PFSK-1 (cell line): Measurements from ENCODE around the gene ZBTB25.

ENCODE experiments used
- POLR2AphosphoS5 ChIP-seq: IDR thresholded peaks from 2 replicates; pipeline ENCODE4 v1.6.1; 2012; ENCODE audit warnings: low read depth, mild to moderate bottlenecking, control low read depth, low read length, moderate library complexity
- SIN3A ChIP-seq: IDR thresholded peaks from 2 replicates; pipeline ENCODE4 v1.6.1; 2012; ENCODE audit warnings: mild to moderate bottlenecking, low read length, moderate library complexity, borderline replicate concordance; ENCODE audit not compliant: insufficient read depth
- TAF1 ChIP-seq: IDR thresholded peaks from 2 replicates; pipeline ENCODE4 v1.6.1; 2012; ENCODE audit warnings: low read length, control low read depth, borderline replicate concordance; ENCODE audit not compliant: insufficient read depth
- TF ChIP-seq, protein P1 (sequence below), 2 experiments: IDR thresholded peaks; 2 replicates each; pipeline versions ENCODE4 v1.6.1 to v1.8.0; 2011 to 2012; ENCODE audit warnings: low read depth in 2 of 2, low read length in 2 of 2, control low read depth in 1 of 2, inconsistent platforms in 1 of 2, mild to moderate bottlenecking in 1 of 2, moderate library complexity in 1 of 2; ENCODE audit not compliant: insufficient read depth in 1 of 2

DNA sequence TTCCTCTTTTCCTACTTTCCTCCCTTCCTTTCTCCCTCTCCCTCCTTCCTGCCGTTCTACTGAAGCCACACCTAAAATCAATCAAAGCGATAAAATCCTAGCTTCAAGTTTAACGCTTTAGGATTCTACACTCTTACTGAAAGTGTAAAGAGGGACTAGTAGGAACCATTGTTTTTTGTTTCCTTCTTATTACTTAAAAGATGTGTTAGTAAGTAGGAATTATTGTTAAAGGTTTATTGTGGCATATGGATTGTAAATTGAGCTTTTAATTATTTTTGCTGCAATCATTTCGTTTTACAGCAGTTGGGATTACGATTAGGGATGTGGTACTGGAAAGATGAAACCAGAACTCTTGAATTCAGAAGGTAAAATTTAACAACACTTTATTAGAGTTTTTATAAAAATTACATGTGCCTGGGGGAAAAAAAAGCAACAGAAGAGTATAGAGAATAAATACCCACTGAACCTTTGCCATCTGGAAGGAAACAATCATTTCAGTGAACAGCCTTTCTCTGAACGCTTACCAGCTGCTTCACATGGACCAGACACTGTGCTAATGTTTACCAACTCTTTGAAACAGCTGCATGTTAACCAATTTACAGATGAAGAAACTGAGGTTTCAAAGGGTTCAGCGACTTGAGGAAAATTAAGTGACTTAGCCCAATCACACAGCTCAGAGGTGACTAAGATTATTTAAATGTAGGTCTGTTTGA is 47.1 kb upstream of the ZBTB25 start:
- no peak for TF ChIP-seq POLR2AphosphoS5
- TF ChIP-seq, protein P1, sequence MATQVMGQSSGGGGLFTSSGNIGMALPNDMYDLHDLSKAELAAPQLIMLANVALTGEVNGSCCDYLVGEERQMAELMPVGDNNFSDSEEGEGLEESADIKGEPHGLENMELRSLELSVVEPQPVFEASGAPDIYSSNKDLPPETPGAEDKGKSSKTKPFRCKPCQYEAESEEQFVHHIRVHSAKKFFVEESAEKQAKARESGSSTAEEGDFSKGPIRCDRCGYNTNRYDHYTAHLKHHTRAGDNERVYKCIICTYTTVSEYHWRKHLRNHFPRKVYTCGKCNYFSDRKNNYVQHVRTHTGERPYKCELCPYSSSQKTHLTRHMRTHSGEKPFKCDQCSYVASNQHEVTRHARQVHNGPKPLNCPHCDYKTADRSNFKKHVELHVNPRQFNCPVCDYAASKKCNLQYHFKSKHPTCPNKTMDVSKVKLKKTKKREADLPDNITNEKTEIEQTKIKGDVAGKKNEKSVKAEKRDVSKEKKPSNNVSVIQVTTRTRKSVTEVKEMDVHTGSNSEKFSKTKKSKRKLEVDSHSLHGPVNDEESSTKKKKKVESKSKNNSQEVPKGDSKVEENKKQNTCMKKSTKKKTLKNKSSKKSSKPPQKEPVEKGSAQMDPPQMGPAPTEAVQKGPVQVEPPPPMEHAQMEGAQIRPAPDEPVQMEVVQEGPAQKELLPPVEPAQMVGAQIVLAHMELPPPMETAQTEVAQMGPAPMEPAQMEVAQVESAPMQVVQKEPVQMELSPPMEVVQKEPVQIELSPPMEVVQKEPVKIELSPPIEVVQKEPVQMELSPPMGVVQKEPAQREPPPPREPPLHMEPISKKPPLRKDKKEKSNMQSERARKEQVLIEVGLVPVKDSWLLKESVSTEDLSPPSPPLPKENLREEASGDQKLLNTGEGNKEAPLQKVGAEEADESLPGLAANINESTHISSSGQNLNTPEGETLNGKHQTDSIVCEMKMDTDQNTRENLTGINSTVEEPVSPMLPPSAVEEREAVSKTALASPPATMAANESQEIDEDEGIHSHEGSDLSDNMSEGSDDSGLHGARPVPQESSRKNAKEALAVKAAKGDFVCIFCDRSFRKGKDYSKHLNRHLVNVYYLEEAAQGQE (IDR thresholded peaks at IDR 0.05; ENCODE audit: insufficient read depth in 1 of 2, low read depth in 2 of 2, low read length in 2 of 2): no peak
- TF ChIP-seq TAF1: no peak
- no peak for TF ChIP-seq SIN3A
